OCI-LY1 (cell line): ENCODE results near the gene FAM120C.

Source experiments
- EZH2 ChIP-seq: fragments of 200-600 bp; sonication (generic), shearing (Covaris generic); IDR thresholded peaks from 2 replicates; pipeline ENCODE4 v1.8.0; 2017; ENCODE audit warnings: borderline replicate concordance, mixed run types, mild to moderate bottlenecking, antibody characterized with exemption, low read length, moderate library complexity, mixed read lengths
- TF ChIP-seq, protein P1 (sequence below): fragments of 200-600 bp; sonication (generic), shearing (Covaris generic); IDR thresholded peaks from 2 replicates; pipeline ENCODE4 v1.5.1; 2017; ENCODE audit warnings: mild to moderate bottlenecking, antibody characterized with exemption, low read length, moderate library complexity, mixed read lengths

GRCh38 chrX:54093571-54093970 lies 89.5 kb downstream of the FAM120C start:
- TF ChIP-seq, protein P1, sequence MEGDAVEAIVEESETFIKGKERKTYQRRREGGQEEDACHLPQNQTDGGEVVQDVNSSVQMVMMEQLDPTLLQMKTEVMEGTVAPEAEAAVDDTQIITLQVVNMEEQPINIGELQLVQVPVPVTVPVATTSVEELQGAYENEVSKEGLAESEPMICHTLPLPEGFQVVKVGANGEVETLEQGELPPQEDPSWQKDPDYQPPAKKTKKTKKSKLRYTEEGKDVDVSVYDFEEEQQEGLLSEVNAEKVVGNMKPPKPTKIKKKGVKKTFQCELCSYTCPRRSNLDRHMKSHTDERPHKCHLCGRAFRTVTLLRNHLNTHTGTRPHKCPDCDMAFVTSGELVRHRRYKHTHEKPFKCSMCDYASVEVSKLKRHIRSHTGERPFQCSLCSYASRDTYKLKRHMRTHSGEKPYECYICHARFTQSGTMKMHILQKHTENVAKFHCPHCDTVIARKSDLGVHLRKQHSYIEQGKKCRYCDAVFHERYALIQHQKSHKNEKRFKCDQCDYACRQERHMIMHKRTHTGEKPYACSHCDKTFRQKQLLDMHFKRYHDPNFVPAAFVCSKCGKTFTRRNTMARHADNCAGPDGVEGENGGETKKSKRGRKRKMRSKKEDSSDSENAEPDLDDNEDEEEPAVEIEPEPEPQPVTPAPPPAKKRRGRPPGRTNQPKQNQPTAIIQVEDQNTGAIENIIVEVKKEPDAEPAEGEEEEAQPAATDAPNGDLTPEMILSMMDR, result no peak
- no peak for TF ChIP-seq EZH2
